HEK293 (cell line): ENCODE results near the gene CDC42SE2.

ENCODE experiments used
- CTCF ChIA-PET: fragments of 350-600 bp; formaldehyde crosslinking; extraction: SDS; loops from one replicate; lab custom pipeline; 2021; ENCODE audit warnings: antibody characterized with exemption; lab: Yijun Ruan, JAX
- POLR2A ChIA-PET: fragments of 300-600 bp; formaldehyde crosslinking; extraction: SDS; loops from one replicate; lab custom pipeline; 2020; ENCODE audit warnings: antibody characterized with exemption, inconsistent platforms; lab: Yijun Ruan, JAX
- H3K27ac ChIP-seq: fragments of 200-500 bp; sonication (Bioruptor generic); 2 replicates; pipeline ENCODE4 v1.5.1; 2014; ENCODE audit warnings: low read depth, low read length, control low read depth, inconsistent platforms; ENCODE audit errors: extremely low read depth
- H3K36me3 ChIP-seq, 2 experiments: fragments of 200-500 bp in 1 of 2; sonication (Bioruptor generic) in 1 of 2; 1 replicate in 1 of 2; 2 replicates in 1 of 2; pipeline ENCODE4 v1.5.1; 2014 to 2017; ENCODE audit warnings: inconsistent platforms in 2 of 2, low read length in 2 of 2; ENCODE audit not compliant: control insufficient read depth in 2 of 2, insufficient read depth in 1 of 2
- H3K4me1 ChIP-seq: fragments of 200-500 bp; sonication (Bioruptor generic); 2 replicates; pipeline ENCODE4 v1.5.1; 2014; ENCODE audit warnings: mild to moderate bottlenecking, low read length, inconsistent platforms; ENCODE audit not compliant: control insufficient read depth, insufficient read depth
- H3K4me3 ChIP-seq: 2 replicates; pipeline ENCODE4 v1.5.1; 2011; ENCODE audit warnings: low read depth, mild to moderate bottlenecking, control low read depth, low read length, moderate library complexity
- H3K9me3 ChIP-seq: fragments of 200-500 bp; sonication (Bioruptor generic); 2 replicates; pipeline ENCODE4 v1.5.1; 2014; ENCODE audit warnings: low read depth, low read length, inconsistent platforms; ENCODE audit not compliant: control insufficient read depth, insufficient read depth
- GLI2 ChIP-seq: fragments of 450-650 bp; formaldehyde crosslinking; IDR thresholded peaks from 2 replicates; pipeline ENCODE4; 2017; ENCODE audit warnings: missing biosample characterization, missing genetic modification characterization, low read depth, borderline replicate concordance
- GLIS2 ChIP-seq: fragments of 450-650 bp; formaldehyde crosslinking; IDR thresholded peaks from 2 replicates; pipeline ENCODE4 v1.5.1; 2016; ENCODE audit warnings: missing biosample characterization, missing genetic modification characterization
- REPIN1 ChIP-seq: fragments of 450-650 bp; formaldehyde crosslinking; IDR thresholded peaks from 2 replicates; pipeline ENCODE4 v1.5.1; 2017; ENCODE audit warnings: missing biosample characterization, missing genetic modification characterization, low read depth
- SP3 ChIP-seq: fragments of 450-650 bp; formaldehyde crosslinking; IDR thresholded peaks from 2 replicates; pipeline ENCODE4 v1.5.1; 2016; ENCODE audit warnings: missing biosample characterization, missing genetic modification characterization
- SP7 ChIP-seq: fragments of 450-650 bp; formaldehyde crosslinking; IDR thresholded peaks from 2 replicates; pipeline ENCODE4 v1.5.1; 2016; ENCODE audit warnings: missing biosample characterization, missing genetic modification characterization
- WT1 ChIP-seq: fragments of 450-650 bp; formaldehyde crosslinking; IDR thresholded peaks from 2 replicates; pipeline ENCODE4 v1.5.1; 2016; ENCODE audit warnings: missing biosample characterization, missing genetic modification characterization
- YY1 ChIP-seq: fragments of 450-650 bp; formaldehyde crosslinking; IDR thresholded peaks from 2 replicates; pipeline ENCODE4 v1.5.1; 2018; ENCODE audit warnings: missing biosample characterization, missing genetic modification characterization
- ZBTB20 ChIP-seq: fragments of 450-650 bp; formaldehyde crosslinking; IDR thresholded peaks from 2 replicates; pipeline ENCODE4 v1.5.1; 2016; ENCODE audit warnings: missing biosample characterization, missing genetic modification characterization
- ZFP3 ChIP-seq: fragments of 450-650 bp; formaldehyde crosslinking; IDR thresholded peaks from 2 replicates; pipeline ENCODE4 v1.5.1; 2016; ENCODE audit warnings: low read depth, missing biosample characterization, missing genetic modification characterization
- ZFP41 ChIP-seq: fragments of 450-650 bp; formaldehyde crosslinking; IDR thresholded peaks from 2 replicates; pipeline ENCODE4 v1.5.1; 2016; ENCODE audit warnings: missing biosample characterization, missing genetic modification characterization, borderline replicate concordance
- ZNF112 ChIP-seq: fragments of 450-650 bp; formaldehyde crosslinking; IDR thresholded peaks from 2 replicates; pipeline ENCODE4 v1.5.0; 2017; ENCODE audit warnings: missing biosample characterization, missing genetic modification characterization
- ZNF140 ChIP-seq: fragments of 450-650 bp; formaldehyde crosslinking; IDR thresholded peaks from 2 replicates; pipeline ENCODE4 v1.5.1; 2016; ENCODE audit warnings: missing biosample characterization, missing genetic modification characterization
- ZNF169 ChIP-seq: fragments of 450-650 bp; formaldehyde crosslinking; IDR thresholded peaks from 2 replicates; pipeline ENCODE4 v1.5.1; 2016; ENCODE audit warnings: missing biosample characterization, missing genetic modification characterization
- ZNF239 ChIP-seq: fragments of 450-650 bp; formaldehyde crosslinking; IDR thresholded peaks from 2 replicates; pipeline ENCODE4 v1.5.1; 2016; ENCODE audit warnings: missing biosample characterization, missing genetic modification characterization
- ZNF302 ChIP-seq: fragments of 450-650 bp; formaldehyde crosslinking; IDR thresholded peaks from 2 replicates; pipeline ENCODE4 v1.5.1; 2016; ENCODE audit warnings: missing biosample characterization, missing genetic modification characterization, low read depth
- ZNF530 ChIP-seq: fragments of 450-650 bp; formaldehyde crosslinking; IDR thresholded peaks from 2 replicates; pipeline ENCODE4 v1.5.1; 2016; ENCODE audit warnings: low read depth, missing biosample characterization, missing genetic modification characterization
- ZNF544 ChIP-seq: fragments of 450-650 bp; formaldehyde crosslinking; IDR thresholded peaks from 2 replicates; pipeline ENCODE4 v1.5.0; 2017; ENCODE audit warnings: missing biosample characterization, missing genetic modification characterization
- ZNF561 ChIP-seq: fragments of 450-650 bp; IDR thresholded peaks from 2 replicates; pipeline ENCODE4 v1.5.1; 2018; ENCODE audit warnings: missing biosample characterization, missing genetic modification characterization, borderline replicate concordance
- ZNF692 ChIP-seq: fragments of 450-650 bp; formaldehyde crosslinking; IDR thresholded peaks from 2 replicates; pipeline ENCODE4 v1.5.1; 2016; ENCODE audit warnings: missing biosample characterization, missing genetic modification characterization
- TF ChIP-seq, protein P1 (sequence below): fragments of 450-650 bp; formaldehyde crosslinking; IDR thresholded peaks from 2 replicates; pipeline ENCODE4 v1.5.1; 2016; ENCODE audit warnings: missing biosample characterization, missing genetic modification characterization, low read depth
- TF ChIP-seq, protein P2 (sequence below): fragments of 450-650 bp; formaldehyde crosslinking; IDR thresholded peaks from 2 replicates; pipeline ENCODE4 v1.5.1; 2017; ENCODE audit warnings: missing biosample characterization, missing genetic modification characterization
- TF ChIP-seq, protein P3 (sequence below): fragments of 450-650 bp; formaldehyde crosslinking; IDR thresholded peaks from 2 replicates; pipeline ENCODE4 v1.5.1; 2016; ENCODE audit warnings: missing biosample characterization, missing genetic modification characterization
- TF ChIP-seq, protein P4 (sequence below): fragments of 450-650 bp; IDR thresholded peaks from 2 replicates; pipeline ENCODE4 v1.5.1; 2018; ENCODE audit warnings: missing biosample characterization, missing genetic modification characterization
- TF ChIP-seq, protein P5 (sequence below): fragments of 450-650 bp; formaldehyde crosslinking; IDR thresholded peaks from 2 replicates; pipeline ENCODE4 v1.5.1; 2016; ENCODE audit warnings: missing biosample characterization, missing genetic modification characterization
- TF ChIP-seq, protein P6 (sequence below): fragments of 450-650 bp; formaldehyde crosslinking; IDR thresholded peaks from 2 replicates; pipeline ENCODE4; 2016; ENCODE audit warnings: missing biosample characterization, missing genetic modification characterization

The CDC42SE2 gene

DNA sequence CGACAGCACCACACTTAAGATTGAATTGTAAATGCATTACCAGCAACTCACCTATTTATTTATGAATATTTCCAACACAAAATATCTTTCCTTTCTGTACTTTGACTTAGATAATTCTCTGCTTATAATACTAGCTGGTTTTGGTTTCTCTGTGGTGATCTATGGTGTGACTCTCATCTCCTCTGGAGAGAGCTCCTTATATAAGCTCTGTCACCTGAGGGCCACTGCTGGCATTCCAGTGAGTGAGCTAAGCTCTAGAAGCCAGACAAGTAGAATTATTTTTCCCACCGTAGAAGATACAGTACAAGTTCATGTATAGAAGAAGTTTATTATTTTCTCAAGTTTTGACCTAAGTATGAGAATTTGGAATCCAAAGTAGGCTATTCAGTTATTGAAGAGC lies 111.5 kb downstream of the CDC42SE2 start (continued):
- TF ChIP-seq, protein P1, sequence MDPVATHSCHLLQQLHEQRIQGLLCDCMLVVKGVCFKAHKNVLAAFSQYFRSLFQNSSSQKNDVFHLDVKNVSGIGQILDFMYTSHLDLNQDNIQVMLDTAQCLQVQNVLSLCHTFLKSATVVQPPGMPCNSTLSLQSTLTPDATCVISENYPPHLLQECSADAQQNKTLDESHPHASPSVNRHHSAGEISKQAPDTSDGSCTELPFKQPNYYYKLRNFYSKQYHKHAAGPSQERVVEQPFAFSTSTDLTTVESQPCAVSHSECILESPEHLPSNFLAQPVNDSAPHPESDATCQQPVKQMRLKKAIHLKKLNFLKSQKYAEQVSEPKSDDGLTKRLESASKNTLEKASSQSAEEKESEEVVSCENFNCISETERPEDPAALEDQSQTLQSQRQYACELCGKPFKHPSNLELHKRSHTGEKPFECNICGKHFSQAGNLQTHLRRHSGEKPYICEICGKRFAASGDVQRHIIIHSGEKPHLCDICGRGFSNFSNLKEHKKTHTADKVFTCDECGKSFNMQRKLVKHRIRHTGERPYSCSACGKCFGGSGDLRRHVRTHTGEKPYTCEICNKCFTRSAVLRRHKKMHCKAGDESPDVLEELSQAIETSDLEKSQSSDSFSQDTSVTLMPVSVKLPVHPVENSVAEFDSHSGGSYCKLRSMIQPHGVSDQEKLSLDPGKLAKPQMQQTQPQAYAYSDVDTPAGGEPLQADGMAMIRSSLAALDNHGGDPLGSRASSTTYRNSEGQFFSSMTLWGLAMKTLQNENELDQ (tag by site-specific recombination): no peak
- TF ChIP-seq WT1 (tag by site-specific recombination) (no peak), ZNF561 (tag by site-specific recombination) (no peak), ZNF530 (tag by site-specific recombination) (no peak), ZBTB20 (tag by site-specific recombination) (no peak), ZNF692 (no peak)
- TF ChIP-seq, protein P2, sequence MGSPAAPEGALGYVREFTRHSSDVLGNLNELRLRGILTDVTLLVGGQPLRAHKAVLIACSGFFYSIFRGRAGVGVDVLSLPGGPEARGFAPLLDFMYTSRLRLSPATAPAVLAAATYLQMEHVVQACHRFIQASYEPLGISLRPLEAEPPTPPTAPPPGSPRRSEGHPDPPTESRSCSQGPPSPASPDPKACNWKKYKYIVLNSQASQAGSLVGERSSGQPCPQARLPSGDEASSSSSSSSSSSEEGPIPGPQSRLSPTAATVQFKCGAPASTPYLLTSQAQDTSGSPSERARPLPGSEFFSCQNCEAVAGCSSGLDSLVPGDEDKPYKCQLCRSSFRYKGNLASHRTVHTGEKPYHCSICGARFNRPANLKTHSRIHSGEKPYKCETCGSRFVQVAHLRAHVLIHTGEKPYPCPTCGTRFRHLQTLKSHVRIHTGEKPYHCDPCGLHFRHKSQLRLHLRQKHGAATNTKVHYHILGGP (tag by site-specific recombination): no peak

DNA sequence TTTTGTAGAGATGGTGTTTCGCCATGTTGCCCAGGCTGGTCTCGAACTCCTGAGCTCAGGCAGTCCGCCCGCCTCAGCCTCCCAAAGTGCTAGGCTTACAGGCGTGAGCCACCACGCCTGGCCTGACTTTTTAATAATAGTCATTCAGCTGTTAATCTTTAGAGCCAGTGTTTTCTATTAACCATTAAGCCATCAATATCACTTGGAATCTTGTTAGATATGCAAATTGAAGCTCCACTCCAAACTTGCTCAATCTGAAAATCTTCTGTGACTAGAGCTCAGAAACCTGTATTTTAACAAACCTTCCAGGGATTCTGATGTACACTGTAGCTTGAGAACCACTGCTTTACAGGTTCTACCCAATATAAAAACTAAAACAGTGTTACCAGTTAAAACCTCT lies 113.5 kb downstream of the CDC42SE2 start:
- POLR2A ChIA-PET: no interaction called here
- peaks cover 3% of the 10 kb centered on the region; the same call in 1 of the 2 replicates for H3K4me1 ChIP-seq
- no peaks in the 10 kb centered on the region for H3K36me3 ChIP-seq
- no peak overlapping the region for H3K27ac ChIP-seq
- no peaks in the 10 kb centered on the region for H3K9me3 ChIP-seq
- no peak overlapping the region for H3K4me3 ChIP-seq
- CTCF ChIA-PET: no interaction called here
- TF ChIP-seq ZNF169 (no peak), GLI2 (no peak), SP3 (tag by site-specific recombination) (no peak), ZFP41 (tag by site-specific recombination) (no peak)
- TF ChIP-seq, protein P3, sequence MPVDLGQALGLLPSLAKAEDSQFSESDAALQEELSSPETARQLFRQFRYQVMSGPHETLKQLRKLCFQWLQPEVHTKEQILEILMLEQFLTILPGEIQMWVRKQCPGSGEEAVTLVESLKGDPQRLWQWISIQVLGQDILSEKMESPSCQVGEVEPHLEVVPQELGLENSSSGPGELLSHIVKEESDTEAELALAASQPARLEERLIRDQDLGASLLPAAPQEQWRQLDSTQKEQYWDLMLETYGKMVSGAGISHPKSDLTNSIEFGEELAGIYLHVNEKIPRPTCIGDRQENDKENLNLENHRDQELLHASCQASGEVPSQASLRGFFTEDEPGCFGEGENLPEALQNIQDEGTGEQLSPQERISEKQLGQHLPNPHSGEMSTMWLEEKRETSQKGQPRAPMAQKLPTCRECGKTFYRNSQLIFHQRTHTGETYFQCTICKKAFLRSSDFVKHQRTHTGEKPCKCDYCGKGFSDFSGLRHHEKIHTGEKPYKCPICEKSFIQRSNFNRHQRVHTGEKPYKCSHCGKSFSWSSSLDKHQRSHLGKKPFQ: no peak
- TF ChIP-seq, protein P4, sequence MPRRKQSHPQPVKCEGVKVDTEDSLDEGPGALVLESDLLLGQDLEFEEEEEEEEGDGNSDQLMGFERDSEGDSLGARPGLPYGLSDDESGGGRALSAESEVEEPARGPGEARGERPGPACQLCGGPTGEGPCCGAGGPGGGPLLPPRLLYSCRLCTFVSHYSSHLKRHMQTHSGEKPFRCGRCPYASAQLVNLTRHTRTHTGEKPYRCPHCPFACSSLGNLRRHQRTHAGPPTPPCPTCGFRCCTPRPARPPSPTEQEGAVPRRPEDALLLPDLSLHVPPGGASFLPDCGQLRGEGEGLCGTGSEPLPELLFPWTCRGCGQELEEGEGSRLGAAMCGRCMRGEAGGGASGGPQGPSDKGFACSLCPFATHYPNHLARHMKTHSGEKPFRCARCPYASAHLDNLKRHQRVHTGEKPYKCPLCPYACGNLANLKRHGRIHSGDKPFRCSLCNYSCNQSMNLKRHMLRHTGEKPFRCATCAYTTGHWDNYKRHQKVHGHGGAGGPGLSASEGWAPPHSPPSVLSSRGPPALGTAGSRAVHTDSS: no peak
- TF ChIP-seq, protein P5, sequence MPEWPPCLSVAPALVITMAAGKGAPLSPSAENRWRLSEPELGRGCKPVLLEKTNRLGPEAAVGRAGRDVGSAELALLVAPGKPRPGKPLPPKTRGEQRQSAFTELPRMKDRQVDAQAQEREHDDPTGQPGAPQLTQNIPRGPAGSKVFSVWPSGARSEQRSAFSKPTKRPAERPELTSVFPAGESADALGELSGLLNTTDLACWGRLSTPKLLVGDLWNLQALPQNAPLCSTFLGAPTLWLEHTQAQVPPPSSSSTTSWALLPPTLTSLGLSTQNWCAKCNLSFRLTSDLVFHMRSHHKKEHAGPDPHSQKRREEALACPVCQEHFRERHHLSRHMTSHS (tag by site-specific recombination): no peak
- TF ChIP-seq, all 188 proteins: peak for 0

GRCh38 chr5:131377785-131378325 lies 114.0 kb downstream of the CDC42SE2 start:
- Histone ChIP-seq H3K36me3 (no peaks in the 10 kb centered on the region), H3K27ac (no peak overlapping the region), H3K4me3 (no peak overlapping the region), H3K9me3 (no peaks in the 10 kb centered on the region), H3K4me1 (peaks cover 3% of the 10 kb centered on the region; the same call in 1 of the 2 replicates)
- ChIA-PET CTCF (no interaction called here), POLR2A (no interaction called here)
- TF ChIP-seq GLIS2 (tag by site-specific recombination) (no peak), SP7 (tag by site-specific recombination) (no peak), ZFP3 (tag by site-specific recombination) (no peak), ZNF140 (no peak), REPIN1 (tag by site-specific recombination) (no peak), ZFP41 (tag by site-specific recombination) (no peak), ZNF302 (tag by site-specific recombination) (no peak), ZNF544 (tag by site-specific recombination) (no peak), ZNF112 (tag by site-specific recombination) (no peak), YY1 (no peak), ZNF239 (tag by site-specific recombination) (no peak)
- TF ChIP-seq, protein P6, sequence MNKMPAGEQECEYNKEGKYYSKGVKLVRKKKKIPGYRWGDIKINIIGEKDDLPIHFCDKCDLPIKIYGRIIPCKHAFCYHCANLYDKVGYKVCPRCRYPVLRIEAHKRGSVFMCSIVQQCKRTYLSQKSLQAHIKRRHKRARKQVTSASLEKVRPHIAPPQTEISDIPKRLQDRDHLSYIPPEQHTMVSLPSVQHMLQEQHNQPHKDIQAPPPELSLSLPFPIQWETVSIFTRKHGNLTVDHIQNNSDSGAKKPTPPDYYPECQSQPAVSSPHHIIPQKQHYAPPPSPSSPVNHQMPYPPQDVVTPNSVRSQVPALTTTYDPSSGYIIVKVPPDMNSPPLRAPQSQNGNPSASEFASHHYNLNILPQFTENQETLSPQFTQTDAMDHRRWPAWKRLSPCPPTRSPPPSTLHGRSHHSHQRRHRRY: no peak
